ENCODE measurements around the gene SPC24. TPM values are rescaled to one million over a fixed set of nuclear protein-coding genes. Genes with fewer than 3 reads are reported as not detected.
A peak's percentile ranks its signal among the peaks of the same experiment; 100 is the strongest.

The SPC24 gene
- total and polyA plus RNA-seq, 9 of the 15 experiments (the other 6 are each of a cell fraction or from before 2014, with no cell fraction given), result 18.2 to 154 (median 60.9) TPM

DNA sequence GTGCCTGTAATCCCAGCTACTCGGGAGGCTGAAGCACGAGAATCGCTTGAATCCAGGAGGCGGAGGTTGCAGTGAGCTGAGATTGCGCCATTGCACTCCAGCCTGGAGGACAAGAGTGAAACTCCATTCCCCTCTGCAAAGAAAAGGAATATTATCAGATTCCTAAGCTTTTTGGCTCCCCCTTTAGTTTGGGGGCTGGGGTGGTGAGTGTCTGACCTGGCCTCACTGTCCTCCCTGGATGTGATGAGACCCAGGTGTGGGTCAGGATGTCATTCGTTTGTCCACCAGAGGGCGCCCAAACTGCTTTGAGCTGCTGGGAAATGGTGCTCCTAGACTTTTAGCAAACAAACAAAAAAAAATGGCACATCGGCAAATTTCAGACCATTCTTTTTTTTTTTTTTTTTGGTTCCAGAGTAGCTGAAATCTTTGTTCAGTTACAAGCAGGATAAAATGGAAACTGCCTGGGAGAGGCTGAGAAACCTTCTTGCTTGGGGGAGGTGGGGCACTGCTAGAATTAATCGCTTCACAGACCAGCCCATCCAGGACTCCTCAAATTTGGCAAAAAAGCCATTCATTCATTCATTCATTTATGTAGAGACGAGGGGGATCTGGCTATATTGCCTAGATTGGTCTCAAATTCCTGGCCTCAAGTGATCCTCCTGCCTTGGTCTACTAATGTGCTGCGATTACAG, 29.4 kb downstream of the SPC24 start (continued):
- no peak for TF ChIP-seq KAT2B (IDR thresholded peaks at IDR 0.05; ENCODE audit: low read depth, low read length)
- TF ChIP-seq, protein P1, sequence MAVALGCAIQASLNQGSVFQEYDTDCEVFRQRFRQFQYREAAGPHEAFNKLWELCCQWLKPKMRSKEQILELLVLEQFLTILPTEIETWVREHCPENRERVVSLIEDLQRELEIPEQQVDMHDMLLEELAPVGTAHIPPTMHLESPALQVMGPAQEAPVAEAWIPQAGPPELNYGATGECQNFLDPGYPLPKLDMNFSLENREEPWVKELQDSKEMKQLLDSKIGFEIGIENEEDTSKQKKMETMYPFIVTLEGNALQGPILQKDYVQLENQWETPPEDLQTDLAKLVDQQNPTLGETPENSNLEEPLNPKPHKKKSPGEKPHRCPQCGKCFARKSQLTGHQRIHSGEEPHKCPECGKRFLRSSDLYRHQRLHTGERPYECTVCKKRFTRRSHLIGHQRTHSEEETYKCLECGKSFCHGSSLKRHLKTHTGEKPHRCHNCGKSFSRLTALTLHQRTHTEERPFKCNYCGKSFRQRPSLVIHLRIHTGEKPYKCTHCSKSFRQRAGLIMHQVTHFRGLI (CRISPR knock-in tag; IDR thresholded peaks at IDR 0.05), result no peak
- TF ChIP-seq BCL6 (CRISPR knock-in tag; IDR thresholded peaks at IDR 0.05), result no peak
- TF ChIP-seq, protein P2, sequence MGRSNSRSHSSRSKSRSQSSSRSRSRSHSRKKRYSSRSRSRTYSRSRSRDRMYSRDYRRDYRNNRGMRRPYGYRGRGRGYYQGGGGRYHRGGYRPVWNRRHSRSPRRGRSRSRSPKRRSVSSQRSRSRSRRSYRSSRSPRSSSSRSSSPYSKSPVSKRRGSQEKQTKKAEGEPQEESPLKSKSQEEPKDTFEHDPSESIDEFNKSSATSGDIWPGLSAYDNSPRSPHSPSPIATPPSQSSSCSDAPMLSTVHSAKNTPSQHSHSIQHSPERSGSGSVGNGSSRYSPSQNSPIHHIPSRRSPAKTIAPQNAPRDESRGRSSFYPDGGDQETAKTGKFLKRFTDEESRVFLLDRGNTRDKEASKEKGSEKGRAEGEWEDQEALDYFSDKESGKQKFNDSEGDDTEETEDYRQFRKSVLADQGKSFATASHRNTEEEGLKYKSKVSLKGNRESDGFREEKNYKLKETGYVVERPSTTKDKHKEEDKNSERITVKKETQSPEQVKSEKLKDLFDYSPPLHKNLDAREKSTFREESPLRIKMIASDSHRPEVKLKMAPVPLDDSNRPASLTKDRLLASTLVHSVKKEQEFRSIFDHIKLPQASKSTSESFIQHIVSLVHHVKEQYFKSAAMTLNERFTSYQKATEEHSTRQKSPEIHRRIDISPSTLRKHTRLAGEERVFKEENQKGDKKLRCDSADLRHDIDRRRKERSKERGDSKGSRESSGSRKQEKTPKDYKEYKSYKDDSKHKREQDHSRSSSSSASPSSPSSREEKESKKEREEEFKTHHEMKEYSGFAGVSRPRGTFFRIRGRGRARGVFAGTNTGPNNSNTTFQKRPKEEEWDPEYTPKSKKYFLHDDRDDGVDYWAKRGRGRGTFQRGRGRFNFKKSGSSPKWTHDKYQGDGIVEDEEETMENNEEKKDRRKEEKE (IDR thresholded peaks at IDR 0.05; ENCODE audit: borderline replicate concordance in 1 of 2, control insufficient read depth in 1 of 2, low read depth in 2 of 2, low read length in 1 of 2), result no peak
- TF ChIP-seq, protein P3, sequence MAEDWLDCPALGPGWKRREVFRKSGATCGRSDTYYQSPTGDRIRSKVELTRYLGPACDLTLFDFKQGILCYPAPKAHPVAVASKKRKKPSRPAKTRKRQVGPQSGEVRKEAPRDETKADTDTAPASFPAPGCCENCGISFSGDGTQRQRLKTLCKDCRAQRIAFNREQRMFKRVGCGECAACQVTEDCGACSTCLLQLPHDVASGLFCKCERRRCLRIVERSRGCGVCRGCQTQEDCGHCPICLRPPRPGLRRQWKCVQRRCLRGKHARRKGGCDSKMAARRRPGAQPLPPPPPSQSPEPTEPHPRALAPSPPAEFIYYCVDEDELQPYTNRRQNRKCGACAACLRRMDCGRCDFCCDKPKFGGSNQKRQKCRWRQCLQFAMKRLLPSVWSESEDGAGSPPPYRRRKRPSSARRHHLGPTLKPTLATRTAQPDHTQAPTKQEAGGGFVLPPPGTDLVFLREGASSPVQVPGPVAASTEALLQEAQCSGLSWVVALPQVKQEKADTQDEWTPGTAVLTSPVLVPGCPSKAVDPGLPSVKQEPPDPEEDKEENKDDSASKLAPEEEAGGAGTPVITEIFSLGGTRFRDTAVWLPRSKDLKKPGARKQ (CRISPR knock-in tag; IDR thresholded peaks at IDR 0.05), result no peak
- no peak for TF ChIP-seq ZC3H11A (IDR thresholded peaks at IDR 0.05; ENCODE audit: low read depth, low read length)
- no peak for TF ChIP-seq BRD4 (IDR thresholded peaks at IDR 0.05)
- TF ChIP-seq HNRNPK (IDR thresholded peaks at IDR 0.05; ENCODE audit: low read depth, low read length, poor library complexity, severe bottlenecking), result no peak
- TF ChIP-seq ZNF76 (CRISPR knock-in tag; IDR thresholded peaks at IDR 0.05; ENCODE audit: borderline replicate concordance), result no peak
- TF ChIP-seq TEAD4 (IDR thresholded peaks at IDR 0.05; ENCODE audit: low read length), result no peak
- TF ChIP-seq TEAD4 (CRISPR knock-in tag; IDR thresholded peaks at IDR 0.05; ENCODE audit: borderline replicate concordance), result no peak
- no peak for TF ChIP-seq ZNF23 (CRISPR knock-in tag; IDR thresholded peaks at IDR 0.05)
- no peak for TF ChIP-seq EHMT2 (IDR thresholded peaks at IDR 0.05)
- no peak for TF ChIP-seq ZNF224 (CRISPR knock-in tag; IDR thresholded peaks at IDR 0.05)
- TF ChIP-seq, protein P4, sequence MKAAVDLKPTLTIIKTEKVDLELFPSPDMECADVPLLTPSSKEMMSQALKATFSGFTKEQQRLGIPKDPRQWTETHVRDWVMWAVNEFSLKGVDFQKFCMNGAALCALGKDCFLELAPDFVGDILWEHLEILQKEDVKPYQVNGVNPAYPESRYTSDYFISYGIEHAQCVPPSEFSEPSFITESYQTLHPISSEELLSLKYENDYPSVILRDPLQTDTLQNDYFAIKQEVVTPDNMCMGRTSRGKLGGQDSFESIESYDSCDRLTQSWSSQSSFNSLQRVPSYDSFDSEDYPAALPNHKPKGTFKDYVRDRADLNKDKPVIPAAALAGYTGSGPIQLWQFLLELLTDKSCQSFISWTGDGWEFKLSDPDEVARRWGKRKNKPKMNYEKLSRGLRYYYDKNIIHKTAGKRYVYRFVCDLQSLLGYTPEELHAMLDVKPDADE (conservative IDR thresholded peaks at IDR 0.05; ENCODE audit: control insufficient read depth, low read depth, low read length), result no peak
- no peak for TF ChIP-seq CCAR2 (IDR thresholded peaks at IDR 0.05; ENCODE audit: low read depth, low read length)
- no peak for TF ChIP-seq IFI16 (CRISPR knock-in tag; IDR thresholded peaks at IDR 0.05)
- no peak for TF ChIP-seq ZNF124 (CRISPR knock-in tag; IDR thresholded peaks at IDR 0.05)
- no peak for TF ChIP-seq FOXK2 (conservative IDR thresholded peaks at IDR 0.05 in 1 of 2, IDR thresholded peaks at IDR 0.05 in 1 of 2; ENCODE audit: low read depth in 2 of 2)
- no peak for TF ChIP-seq BHLHE40 (IDR thresholded peaks at IDR 0.05; ENCODE audit: low read length)
- no peak for TF ChIP-seq DIDO1 (tag; IDR thresholded peaks at IDR 0.05; ENCODE audit: low read depth)
- 0 out of 4 replicates have a peak, but pooled peaks of 1 of the 2 experiments have one; percentile 42 for TF ChIP-seq ARNT (IDR thresholded peaks at IDR 0.05)
